Measurements from ENCODE around the gene SLC13A3.

SLC13A3 gene

GRCh38 chr20:46573234-46573633 is 78.0 kb downstream of the SLC13A3 start:
- no peak for DNase-seq

DNA sequence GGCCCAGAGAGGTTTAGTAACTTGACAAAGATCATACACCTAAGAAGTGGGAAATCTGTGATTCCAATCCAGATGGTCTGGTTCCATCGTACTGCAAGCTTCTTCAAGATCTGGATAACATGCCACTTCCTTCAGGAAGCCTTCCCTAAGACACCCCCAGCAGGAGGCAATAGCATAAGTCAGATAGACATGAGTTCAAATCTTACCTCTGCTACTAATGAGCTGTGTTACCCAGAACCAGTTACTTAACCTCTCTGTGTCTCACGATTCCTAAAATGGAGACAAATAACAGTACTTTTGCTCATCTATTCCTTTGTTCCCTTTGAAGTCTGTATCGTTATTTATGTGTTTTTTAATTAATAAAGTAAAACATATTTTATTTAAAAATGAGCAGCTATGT is 78.5 kb downstream of the SLC13A3 start:
- no peak for DNase-seq

- no peak for DNase-seq
Measured at GRCh38 chr20:46572153-46572552, 79.1 kb downstream of the SLC13A3 start.

DNA sequence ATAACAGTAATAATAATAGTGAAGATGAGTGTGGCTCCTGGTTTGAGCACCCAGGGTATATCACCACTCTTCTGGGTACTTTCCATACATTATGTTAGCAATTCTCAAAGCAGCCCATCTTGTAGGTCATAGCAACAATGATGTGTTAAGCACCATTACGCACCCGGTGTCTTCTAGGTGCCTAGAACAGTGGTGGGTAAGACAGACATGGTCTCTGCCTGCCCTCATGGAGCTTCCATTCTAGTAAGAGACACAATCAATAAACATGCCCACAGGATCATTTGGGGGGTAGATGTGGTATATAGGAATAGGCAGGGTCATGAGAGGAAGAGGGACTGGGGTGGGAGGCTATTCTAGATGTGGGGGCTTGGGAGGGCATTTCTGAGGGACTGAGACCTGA is 79.8 kb downstream of the SLC13A3 start:
- no peak for DNase-seq

DNA sequence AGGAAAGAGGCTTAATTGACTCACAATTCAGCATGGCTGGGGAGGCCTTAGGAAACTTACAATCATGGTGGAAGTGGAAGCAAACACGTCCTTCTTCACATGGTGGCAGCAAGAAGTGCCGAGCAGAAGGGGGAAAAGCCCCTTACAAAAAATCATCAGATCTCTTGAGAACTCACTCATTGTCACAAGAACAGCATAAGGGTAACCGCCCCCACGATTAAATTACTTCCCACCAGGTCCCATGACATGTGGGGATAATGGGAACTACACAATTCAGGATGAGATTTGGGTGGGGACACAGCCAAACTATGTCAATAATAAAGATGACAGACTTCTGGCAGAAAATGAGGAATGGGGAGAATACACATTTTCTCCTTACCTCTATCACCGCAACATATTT is 80.3 kb downstream of the SLC13A3 start:
- no peak for DNase-seq

DNA sequence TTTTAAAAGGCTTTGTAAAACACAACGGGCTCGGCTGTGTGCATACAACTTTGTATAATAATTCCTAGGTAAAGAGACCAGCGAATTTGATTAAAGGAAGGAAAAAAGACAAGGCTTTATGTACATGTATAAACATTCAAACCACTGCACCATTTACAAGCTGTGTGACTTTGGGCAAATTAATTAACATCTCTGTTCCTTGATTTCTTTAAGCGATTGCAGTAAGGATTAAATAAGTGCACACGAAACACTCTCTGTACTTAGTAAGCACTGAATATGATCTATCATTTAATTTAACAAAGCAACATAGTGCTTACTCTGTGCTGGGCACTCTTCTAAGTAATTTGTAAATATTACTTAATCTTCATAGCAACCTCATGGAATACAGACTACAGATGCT is 81.3 kb downstream of the SLC13A3 start:
- DNase-seq, result no peak

DNA sequence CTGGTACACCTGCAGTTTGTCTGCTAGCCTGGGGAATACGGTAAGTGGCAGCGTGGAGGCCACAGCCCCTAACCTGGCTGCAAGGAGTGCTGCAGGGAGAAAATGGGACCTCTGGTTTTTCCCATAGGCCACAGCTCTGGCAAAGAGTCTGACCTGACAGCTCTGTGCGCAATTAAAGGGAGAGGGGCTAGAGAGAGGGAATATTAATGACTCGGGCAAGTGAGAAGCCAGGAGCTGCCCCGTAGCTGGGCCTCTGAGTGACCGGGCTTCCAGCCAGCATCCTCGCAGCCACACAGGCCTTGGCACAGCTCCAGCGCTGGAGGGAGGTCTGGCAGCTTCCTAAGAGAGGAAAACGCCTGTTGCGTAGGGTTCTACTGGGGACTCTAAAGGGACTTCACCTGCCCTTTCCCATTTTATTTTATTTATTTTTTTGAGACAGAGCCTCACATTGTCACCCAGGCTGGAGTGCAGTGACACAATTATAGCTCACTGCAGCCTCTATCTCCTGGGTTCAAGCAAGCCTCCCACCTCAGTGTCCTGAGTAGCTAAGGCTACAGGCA is 82.6 kb downstream of the SLC13A3 start:
- DNase-seq, result peak; percentile 99

DNA sequence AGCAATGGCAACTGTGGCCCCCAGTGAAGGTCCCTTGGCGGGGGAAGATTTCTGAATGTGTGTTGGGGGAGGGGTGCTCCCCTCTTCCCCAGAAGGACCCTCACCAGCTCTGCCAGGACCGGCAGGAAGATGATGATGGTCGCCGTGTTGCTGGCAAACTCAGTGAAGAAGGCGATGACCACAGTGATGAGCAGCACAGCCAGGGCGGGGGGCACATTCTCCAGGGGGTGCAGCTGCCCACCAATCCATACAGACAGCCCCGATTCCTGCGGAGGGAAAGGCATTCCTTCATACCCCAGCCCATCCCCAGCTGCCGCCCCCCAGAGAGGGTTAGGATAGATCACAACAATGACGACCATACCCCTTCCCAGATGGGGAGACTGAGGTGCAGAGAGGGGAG is 85.1 kb downstream of the SLC13A3 start:
- no peak for DNase-seq

DNA sequence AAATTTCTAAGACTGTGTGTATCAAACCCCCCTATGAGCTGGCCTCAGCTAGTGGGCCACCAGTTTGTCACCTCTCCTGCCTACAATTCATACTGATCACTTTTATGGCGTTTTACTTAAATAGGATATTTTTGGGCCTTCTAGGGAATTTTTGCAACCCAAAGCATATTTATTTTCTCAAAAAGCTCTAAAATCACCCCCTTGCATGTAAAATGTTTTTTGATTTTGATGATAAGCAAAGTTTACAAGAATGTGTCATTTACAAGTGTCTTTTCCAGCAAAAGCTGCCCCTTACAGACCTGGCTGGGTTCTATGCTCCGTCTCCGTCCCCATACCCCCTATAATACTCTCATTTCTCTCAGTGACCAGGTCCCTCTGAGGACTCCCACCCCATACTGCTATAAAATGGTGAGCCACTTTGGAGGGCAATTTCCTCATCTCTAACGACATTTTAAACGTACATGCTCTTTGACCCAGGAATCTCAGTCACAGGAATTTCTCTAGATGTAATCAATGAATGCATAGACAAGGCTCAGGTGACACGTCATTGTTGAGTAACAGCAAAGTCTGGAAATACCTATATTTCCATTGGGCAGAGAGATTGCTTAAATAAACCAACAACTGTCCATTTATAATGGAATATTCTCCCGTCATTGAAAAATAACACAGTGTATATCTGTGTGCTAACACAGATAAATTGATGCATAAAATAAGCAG is 86.9 kb downstream of the SLC13A3 start:
- no peak for DNase-seq

- DNase-seq, result no peak
Measured at GRCh38 chr20:46563860-46564221, 87.4 kb downstream of the SLC13A3 start.

DNA sequence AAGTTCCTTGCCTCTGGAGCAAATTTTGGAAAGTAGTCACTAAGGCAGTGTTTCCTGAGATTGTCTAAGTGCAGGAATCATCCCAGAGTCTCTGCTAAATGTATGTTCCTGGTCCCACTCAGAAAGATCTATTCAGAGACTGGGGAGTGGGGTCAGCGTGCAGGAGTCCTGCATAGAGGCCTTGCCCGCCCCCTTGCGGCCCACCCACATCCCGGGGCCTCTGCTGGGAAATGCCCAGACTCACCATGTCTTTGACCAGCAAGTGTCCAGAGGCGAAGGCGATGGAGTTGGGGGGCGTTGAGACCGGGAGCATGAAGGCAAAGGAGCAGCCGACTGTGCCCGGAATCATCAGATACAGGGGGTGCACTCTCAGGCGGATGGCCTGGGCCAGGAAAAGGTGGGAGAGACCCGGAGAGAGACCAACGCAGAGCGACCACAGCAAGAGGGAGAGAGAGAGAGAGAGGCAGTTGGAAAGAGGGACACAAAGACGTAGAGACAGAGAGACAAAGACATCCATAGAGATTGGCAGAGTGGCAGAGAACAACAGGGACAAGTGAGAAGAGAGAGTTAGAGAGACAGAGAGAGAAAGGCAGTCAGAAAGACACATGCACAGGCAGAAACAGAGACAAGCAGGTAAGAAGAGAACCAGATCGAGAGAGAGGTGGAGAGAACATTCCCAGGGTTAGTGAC is 87.9 kb downstream of the SLC13A3 start:
- no peak for DNase-seq

GRCh38 chr20:46562373-46563169 is 88.7 kb downstream of the SLC13A3 start:
- peak; percentile 75 for DNase-seq

DNA sequence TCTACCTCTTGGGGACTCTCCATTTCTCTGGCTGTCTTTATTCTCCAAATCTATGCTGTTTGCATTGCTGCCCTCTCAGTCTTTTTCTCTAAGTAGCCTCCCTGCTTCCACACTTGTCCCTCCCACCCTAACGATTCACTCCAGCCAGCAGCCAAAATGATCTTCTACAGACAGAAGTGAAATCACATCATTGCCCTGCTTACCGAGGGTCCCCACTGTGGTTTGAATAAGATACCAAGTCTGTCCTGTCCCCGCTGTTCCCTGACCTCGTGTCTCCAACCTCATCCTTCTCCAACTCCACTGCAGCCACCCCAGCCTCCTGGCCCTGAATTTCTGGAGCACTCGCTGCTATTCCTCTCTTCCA is 89.3 kb downstream of the SLC13A3 start:
- no peak for DNase-seq

DNA sequence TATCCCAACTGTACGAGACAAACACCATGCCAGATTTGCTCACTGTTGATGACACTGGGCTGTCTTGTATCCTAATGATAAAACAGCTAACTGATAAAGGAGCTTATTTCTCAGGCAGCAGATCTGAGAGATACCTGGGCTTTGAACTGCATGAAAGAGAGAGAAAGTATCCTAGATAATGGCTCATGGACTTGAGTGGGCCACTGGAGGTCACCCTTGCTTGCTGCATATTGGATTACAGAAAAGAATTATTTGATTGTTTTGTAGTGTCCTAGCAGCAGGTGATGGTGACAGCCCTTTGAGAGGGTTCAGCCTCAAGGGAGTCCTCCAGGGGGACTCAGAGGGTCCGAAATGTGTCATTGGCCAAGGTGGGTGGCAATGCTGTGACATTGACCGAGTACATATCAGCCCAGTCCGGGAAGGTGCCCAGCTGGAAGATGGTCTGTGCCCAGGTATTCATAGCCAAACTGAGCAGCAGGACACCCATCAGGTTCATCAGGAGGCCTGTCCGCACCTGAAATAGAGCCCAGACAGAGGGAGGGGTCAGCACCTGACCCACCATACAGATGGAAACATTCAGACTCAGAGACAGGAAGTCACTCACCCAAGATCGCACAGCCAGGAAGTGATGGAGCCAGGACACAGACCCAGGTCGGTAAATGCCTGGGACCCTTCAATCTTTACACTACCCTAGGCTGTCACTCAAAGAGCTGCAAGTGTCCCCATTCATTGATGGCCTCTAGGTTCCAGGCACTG is 91.4 kb downstream of the SLC13A3 start:
- peak; percentile 10 for DNase-seq

DNA sequence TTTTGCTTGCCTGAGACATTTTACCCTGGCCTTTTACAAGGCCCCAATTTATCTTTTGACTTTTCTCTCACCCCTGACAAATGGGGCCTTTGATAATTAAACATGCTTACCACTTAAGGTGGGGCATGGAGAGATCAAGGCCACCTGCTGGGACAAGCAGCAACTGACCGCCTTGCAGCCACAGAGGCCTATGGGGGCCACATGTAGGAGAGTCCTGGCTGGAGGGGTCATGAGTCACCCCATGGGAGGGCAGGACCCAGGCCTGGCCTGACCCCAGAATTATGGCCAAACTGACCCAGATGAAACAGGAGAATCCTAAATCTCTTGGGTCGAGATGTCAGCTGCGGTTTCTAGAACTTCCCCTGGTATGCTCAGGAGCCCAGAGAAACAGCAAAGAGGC is 92.3 kb downstream of the SLC13A3 start:
- no peak for DNase-seq

DNA sequence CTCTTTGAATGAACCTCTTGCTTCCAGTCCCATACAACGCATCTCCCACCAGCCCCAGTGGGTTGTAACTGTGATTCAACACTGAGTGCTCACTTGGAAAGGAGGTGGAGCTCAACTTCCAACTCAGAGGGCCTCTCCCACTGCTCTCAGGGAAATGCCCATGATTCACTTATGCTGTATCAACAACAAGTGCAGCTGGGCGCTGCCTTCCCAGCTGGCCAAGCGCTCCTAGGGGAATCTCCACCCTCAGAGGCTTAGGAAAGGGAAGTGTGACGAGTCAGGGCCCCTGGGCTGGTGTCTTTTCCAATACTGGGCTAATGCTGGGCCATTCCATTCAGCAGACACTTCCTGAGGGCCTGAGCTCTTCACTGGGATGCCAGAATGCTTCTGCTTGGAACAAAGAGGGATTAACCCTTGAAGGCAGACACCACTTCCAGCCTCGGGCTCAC is 92.7 kb downstream of the SLC13A3 start:
- no peak for DNase-seq

DNA sequence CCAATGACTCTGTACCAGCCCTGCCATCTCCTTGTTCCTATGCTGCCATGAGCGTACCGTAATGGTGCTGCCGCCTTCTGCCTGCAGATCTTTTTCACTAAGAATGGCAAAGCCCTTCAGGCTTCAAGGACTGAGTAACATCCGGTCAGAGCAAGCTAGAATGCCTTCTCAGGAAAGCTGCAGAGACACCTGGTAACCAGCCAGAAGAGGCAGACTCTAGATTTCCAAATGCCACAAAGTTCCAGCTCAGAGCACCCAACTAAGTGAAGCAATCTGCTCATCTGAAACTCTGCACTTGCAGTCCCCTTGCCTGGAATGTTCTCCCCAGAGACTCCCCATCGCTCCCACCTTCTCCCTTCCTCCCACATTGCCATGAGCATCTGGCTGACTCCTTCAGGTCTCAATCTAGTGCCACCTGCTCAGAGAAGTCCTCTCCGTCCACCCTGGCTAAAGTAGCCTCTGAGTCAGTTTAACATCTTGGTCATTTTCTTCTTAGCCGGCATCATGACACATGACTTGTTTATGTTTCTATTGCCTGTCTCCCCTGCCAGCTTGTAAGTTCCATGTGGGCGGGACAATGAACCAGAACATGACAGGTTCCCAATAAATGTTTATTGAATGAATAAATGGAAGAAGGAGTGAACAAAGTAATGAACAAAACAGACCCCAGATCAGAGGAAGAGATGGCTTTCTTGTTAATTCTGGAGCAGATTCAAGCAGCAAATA is 93.9 kb downstream of the SLC13A3 start:
- DNase-seq, result no peak

DNA sequence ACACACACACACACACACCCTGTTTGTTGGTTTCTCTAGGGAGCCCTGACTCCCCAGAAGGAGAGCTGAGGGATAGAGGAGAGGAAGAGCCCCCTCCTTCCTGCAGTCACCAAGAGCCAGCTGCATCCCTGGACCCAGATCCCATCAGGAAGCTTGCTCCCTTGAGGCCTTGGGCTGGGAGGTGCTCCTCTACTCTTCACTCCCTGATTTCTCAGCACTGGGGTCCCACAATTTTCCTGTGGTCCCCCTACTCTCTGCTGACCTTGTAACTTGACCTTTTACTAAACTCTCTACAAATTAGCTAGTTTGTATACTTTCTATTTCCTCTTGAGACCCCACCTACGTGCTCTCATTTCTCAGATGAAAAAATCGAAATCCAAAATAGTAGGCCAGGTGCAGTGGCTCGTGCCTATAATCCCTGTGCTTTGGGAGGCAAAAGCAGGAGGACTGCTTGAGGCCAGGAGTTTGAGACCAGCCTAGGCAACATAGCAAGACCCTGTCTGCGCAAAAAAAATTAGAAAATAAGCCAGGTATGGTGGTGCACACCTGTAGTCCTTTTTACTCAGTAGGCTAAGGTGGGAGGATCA is 95.8 kb downstream of the SLC13A3 start:
- DNase-seq, result no peak

GRCh38 chr20:46554828-46555227 is 96.4 kb downstream of the SLC13A3 start:
- DNase-seq, result no peak

- no peak for DNase-seq
Measured at GRCh38 chr20:46553926-46554325, 97.3 kb downstream of the SLC13A3 start.

All from NCI-H1105 treated with DMSO at 0.1 percent for 48 hours (cell line).